GM10266 (cell line): Measurements from ENCODE around the gene CDC42EP4.

Experiments used
- DNase-seq: peaks from one replicate; pipeline ENCODE4 v3.0.0; 2012; ENCODE audit errors: extremely low spot score
- TF ChIP-seq, protein P1 (sequence below): IDR thresholded peaks from 2 replicates; pipeline ENCODE4 v1.5.1; 2012; ENCODE audit warnings: mild to moderate bottlenecking, low read depth; ENCODE audit not compliant: control insufficient read depth, insufficient read depth; ENCODE audit errors: missing control alignments

Gene CDC42EP4

DNA sequence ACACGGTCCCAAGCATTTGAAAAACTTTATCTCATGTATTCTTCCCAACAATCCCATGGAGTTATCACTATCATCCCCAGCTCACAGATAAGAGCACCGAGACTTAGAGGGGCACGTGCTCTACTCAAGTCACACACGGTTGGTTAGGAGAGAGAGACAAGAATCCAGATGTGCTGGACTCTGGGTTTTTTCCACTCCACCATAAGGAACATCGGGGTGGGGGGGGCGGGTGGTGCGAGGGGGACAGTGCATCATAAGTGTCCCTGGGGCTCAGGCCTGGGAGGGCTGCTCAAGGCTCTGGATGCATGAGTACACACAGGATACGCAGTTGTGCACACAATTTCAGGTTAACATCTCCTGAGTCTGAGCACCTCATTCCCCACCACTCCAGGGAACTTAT lies 7.4 kb downstream of the CDC42EP4 start:
- DNase-seq, result no peak
- TF ChIP-seq, protein P1, sequence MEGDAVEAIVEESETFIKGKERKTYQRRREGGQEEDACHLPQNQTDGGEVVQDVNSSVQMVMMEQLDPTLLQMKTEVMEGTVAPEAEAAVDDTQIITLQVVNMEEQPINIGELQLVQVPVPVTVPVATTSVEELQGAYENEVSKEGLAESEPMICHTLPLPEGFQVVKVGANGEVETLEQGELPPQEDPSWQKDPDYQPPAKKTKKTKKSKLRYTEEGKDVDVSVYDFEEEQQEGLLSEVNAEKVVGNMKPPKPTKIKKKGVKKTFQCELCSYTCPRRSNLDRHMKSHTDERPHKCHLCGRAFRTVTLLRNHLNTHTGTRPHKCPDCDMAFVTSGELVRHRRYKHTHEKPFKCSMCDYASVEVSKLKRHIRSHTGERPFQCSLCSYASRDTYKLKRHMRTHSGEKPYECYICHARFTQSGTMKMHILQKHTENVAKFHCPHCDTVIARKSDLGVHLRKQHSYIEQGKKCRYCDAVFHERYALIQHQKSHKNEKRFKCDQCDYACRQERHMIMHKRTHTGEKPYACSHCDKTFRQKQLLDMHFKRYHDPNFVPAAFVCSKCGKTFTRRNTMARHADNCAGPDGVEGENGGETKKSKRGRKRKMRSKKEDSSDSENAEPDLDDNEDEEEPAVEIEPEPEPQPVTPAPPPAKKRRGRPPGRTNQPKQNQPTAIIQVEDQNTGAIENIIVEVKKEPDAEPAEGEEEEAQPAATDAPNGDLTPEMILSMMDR, result no peak

DNA sequence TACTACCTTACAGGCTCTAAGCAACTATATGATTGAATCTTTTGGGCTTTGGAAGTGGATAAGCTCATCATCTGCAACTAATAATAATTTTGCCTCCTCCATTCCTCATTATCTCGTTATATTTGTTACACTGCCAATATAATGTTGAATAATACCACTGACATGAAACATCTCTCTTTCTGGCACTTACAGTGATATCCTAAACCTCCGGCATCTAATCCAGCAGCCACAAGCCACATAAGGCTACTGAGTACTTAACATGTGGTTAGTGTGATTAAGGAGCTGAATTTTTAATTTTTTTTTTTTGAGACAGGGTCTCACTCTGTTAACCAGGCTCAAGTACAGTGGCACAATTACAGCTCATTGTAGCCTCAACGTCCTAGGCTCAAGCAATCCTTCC lies 9.6 kb downstream of the CDC42EP4 start:
- DNase-seq, result no peak
- TF ChIP-seq, protein P1, result no peak

DNA sequence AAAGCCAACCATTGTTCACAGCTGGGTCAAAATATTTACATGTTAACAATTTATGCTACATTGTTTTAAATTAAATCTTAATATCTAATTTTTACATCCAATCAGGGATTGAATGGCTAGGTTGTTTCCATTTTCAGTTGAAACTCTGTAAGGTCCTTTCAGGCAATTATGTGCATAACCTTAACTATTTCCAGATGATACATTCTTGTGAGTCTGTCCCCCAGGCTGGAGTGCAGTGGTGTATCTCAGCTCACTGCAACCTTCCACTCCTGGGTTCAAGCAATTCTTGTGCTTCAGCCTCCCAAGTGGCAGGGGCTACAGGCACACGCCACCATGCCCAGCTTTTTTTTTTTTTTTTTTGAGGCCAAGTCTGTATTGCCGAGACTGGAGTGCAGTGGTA lies 10.4 kb downstream of the CDC42EP4 start:
- no peak for DNase-seq
- TF ChIP-seq, protein P1, result no peak

DNA sequence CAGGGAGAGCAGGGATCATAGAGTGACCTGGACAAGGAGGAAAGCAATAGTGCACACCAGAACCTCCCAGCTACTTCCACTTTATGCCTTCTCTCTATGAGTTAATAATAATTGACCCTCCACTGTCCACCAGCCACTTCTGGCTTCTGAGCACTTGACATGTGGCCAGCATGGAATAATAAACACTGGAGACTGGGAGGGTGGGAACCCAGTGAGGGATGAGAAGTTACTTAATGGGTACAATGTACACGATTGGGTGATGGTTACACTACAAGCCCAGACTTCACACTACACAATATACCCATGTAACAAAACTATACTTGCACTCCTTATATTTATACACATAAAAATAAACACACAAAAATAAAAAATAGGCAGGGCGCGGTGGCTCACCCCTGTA lies 11.4 kb downstream of the CDC42EP4 start:
- DNase-seq, result no peak
- TF ChIP-seq, protein P1, result no peak

DNA sequence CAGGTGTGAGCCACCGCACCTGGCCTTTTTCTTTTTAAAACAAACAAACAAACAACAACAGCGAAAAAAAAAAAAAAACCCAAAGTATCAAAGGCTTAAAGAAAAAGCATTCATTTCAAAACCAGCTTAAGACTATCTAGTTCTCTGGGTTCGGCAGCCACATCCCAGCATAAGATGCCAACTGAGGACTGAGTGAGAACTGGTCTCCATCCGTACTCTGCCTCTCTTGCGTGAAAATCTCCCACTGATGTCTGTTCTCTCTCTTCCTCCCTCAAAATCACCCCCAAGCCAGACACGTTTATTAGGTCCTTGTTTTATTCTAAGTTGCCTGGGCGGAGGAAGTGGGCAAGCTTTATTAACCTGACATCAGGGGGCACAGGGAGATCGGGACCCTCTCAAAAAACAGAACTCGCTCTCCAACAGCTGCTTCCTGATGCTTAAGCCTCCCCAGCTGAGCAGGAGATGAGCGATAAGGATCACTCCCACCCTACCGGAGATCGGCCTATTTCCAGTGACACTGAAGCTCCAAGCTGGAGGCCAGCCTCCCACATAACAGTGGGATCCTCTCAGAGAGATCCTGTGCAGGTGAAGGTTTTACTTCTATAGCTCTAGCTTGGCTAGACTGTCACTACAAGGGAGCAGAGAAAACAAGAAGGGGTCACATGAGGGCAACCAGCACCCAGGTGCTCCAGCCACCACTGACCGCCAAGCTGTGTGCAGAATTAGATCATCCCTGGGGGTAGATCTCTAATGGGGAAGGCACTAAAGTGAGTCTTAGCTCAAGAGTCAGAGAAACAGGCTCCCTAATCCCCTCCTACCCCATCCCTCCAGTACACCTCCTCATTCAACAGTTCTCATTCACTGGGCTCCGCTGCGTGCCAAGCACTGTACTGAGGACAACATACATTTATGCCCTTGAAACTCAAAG lies 13.6 kb downstream of the CDC42EP4 start:
- no peak for DNase-seq
- TF ChIP-seq, protein P1, result no peak

DNA sequence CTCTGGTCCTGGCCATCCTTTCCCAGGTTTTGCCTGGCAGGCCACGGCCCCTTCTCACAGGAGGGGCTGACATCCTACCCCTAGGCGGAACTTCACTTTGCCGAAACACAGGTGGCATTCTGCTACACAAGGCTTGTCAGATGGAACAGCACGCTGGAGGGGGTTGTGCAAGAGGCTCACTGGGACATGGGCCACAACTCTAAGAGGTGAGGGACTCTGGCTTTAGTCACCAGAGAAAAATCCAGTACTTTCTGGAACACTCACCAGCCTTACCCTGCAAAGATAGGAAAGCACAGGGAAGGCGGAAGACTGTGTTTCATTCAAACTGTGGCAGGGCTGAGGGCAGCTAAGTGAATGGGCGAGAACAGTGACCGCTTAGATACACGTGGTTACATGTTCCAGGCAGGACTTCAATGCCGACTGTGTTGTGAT lies 18.3 kb downstream of the CDC42EP4 start:
- DNase-seq, result no peak

More for the DNA sequence above, 18.3 kb downstream of the CDC42EP4 start:
- TF ChIP-seq, protein P1, result no peak
